Stimulated activated CD8-positive, alpha-beta memory T cell treated with anti-CD3 and anti-CD28 coated beads, Interleukin-4, amount 100 ng/mL, for 4 hours (primary cell): ENCODE data around the gene KRT80.

Experiments used
- DNase-seq, 2 donors: peaks; one replicate each; pipeline ENCODE4 v3.0.0-alpha.2; 2020; ENCODE audit warnings: low read depth in 2 of 2, low spot score in 1 of 2

Gene KRT80

DNA sequence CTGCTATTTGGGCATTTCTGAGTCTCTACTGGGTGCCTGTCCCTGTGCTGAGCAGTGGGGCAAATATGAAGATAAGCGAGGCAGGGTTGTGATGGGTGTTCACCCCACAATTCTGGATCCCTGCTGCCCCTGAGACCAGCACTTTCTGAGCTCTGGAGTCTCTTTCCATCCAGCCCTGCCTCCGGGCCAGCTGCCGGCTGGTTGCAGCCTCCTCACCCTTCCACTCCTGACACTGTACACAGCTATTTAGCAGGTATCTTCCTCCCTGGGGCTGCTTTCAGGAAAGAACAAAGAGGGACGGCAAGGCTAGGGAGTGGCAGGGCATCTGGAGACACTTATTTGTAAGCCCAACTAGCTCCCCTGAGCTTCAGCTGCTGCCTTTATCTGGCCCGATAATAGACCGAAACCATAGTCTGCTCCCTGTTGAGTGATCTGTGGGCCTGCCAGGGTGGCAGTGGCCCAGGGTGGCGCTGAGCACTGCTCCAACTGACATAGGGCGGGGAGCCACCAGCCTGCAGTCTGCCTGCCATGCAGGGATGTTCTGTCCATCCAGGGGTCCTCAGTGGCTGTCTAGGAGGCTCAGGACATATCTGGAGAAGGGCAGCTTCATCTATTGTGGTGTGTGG is 7.6 kb upstream of the KRT80 start:
- DNase-seq = no peak

DNA sequence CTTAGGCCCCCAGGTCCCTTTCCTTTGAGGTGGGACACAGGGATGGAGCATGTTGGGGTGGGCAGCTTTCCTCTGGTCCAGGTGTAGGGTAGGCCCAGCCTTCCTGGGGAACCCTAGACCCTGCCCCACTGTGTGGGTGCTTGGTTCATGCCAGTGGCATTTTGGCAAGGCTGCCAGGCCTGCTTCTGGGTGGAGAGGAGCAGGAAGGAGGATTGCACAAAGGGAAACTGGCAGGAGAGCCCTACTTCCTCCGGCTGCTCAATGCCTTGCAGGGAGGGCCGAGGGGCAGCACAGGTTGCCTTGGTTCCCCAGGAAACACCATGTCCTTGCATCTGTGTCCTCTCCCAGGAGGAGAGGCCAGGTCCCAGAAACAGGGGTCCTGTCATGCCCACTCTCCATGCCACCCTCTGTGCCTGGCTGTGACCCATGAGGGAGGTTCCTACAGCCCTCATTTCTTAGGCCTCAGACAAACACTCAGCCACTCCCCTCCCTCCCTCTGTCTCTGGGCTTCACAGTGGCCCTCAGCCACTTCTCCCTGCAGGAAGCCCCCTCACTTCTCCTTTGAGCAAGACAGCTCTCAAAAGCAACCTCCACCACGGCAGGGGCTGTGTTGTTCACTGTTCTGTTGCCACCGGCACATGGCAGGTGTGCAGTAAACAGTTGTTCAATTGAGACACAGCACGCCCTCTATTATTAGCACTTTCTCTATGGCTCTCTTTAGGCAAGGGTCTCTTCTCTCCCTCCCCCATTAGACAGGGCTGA is 6.8 kb upstream of the KRT80 start:
- no peak for DNase-seq

DNA sequence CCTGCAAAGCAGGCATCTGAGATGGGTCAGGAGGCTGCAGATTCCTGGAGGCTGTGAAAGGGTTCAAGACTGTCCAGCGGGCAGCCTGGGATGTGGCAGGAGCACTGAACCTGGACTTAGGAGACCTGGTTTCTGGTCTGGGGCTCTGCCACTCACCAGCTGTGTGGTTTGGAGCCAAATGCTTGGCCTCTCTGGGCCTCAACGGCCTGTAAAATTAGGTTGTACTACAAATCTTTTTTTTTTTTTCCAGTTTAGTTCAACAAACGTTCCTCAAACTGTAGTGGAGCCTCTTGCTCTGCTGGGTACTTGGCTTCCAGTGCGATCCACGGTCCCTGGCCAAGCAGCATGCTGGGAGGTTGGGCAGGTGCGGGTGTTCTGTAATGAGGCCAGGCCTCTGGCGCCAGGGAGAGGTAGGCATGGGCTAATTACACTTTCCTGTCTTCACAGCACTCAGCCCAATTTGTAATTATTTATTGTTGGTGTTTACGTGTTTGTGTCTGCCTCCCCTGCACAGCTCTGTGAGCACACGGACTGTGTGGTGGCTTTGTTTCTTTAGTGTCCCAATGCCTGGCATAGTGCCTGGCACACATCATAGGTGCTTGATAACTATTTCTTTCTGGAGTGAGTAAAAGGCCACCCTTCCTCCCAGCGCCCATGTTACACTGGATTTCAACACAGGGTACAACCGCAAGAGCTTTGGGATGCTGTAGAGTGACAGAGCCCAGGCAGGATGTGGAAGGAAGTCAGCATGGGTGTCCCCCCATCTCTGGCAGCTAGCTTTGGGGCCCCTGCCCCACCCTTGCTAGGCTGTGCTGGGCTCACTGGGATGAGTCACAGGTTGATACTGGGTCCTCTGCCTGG is 5.8 kb upstream of the KRT80 start:
- DNase-seq = no peak

DNA sequence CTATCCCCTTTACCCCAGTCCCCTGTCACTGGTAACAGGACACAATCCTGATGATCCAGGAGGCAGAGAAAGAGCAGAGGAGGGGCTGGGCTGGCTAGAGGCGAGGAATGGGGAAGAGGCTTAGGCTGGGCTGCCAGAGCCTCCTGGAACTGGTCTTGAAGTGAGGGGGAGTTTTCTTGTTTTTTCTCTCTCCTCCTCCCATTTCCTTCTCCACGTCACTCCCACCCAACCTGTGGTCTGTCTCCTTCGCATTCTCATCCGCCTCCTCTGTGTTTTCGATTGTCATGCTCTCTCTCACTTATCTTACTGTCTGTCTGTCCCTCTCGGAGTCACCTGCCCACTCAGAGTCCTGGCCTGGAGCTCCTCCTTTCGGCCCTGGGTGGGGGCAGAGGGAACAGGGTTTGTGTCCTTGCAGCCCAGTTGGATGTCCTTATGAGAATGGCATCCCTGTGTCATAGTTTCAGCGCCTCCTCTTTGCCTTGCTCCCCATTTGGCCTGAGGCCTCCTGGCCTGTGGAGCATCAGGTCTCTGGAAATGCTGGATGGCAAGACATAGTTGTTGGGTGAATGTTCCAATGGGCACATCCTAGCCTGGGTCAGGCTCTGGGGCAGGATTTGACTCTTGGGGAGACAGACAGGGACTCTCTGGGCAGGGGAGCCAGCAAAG is 3.4 kb upstream of the KRT80 start:
- DNase-seq = no peak

DNA sequence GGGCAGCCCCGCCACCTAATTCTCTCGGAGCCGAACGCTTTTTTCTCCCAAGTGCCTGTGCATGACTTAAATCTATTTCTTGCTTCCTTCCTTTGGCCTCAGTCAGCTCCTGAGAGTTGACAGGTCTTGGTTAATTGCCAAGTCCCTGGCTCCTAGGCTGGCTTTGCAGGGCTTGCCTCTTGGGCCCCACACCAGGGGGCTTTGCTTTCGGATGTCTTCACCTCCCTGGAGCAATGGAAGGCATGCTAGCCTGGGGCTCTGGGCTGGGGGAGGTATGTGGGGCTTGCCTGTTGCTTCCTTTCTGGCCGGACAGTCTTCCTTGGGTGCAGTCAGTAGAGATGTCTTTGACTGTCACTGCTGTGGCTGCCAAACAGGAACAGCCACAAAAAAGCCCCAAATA is 2.2 kb upstream of the KRT80 start:
- no peak for DNase-seq

DNA sequence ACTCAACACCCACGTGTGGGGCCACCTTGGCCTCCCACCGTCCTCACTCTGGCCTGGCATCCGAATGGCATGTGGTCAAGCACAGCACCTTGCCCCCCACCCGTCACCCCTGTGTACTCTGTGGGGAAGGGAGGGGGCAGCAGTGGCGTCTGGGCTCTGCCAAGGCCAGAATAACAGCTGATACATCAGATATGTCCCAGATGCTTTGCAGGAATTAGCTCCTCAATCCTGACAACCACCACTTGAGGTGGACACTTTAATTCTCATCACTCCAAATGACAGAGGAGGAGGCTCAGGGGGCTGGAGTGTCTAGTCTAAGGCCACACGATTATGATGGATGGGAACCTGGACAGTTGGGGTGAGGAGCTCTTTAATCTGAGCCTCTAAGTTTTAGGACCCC is 1.7 kb upstream of the KRT80 start:
- DNase-seq = no peak

DNA sequence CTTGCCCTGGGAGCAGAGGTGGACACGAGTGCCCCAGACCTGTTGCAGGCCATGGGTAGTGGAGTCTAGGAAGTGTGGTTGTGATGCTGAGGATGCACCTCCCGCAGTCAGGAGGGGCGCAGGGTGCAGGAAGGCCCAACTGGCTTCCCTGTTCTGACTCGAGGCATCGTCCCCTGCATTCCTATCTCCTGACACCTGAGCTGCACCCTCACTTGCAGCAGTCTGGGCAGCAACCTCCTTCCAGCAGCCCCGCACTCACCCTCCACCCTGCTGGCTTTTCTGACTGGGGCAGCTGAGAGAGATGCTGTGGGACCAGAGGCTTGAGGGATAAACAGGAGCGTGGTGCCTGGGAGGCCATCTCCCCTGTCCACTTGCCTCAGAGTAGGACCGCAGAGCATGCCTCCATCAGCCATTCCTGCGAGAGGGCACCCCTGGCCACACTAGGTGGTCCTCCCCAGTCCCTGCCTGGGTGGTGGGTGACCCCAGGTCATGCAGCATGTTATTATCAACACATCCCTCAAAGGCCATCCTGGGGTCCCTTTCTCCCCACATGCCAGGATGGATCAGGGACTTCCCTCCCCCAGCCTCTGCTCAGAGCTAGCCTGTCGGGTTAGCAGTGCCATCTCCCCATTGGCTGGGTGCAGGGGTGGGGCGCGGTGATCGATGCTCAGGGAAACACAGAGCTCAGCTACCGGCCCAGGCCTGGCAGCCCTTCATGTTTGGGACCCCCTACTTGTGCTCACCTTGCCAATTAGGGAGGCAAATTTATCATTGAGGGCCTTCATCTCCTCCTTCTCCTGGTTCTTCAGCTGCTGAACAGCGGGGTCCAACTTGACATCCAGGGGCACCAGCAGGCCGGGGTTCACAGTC is 719 bp downstream of the KRT80 start:
- no peak for DNase-seq

DNA sequence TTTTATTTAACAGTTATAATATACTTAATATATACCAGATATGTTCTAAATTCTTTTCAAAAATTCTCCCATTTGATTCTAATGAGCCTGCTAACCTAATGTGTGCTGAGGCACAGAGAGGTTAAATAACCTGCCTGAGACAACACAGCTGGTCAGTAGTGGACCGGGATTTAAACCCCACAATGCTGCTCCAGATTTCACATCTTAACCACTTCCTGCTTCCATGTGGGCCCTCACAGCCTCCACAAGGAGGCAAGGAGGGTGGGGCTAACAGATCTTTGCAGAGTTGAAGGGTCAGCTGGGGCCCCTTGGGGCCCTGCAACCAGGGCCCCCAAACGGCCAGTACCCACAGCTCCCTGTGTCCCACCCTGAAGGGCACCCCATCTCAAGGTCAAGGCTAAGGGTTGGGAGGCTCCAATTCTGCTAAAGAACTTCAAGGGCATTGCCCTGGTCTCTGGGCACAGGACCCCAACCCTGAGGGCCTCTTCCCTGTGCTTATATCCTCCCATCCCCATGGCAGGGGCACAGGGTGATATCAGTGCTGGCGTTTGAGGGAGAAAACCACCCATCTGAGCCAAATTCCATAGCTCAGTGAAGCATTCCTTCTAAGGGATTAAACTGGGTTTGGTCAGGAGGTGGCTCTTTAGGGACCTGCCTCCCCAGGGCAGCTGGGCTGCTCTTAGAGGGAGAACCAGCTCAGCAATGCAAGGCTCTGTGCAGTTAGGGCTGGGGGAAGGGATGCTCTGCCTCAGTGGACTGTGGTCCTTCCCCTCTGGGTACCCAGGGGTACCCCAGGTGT is 2.2 kb downstream of the KRT80 start:
- DNase-seq = no peak

DNA sequence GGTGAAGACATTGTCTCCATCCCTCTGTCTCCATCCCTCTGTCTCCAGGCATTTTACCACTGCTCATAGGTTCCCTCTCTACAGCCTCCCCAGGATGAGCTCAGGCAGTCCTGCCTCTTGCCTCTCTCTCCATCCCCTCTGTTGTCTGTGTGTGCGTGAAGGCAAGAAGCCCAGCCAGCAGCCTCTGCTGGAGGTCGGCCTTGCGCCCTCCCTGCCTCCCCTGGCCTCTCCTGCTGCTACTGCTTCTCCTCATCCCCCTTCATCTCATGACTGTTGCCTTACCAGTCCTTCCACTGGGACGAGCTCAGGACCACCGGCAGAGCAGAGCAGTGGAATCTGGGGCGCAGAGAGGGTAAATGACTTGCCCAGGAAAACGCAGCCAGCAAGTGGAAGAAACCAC is 3.2 kb downstream of the KRT80 start:
- no peak for DNase-seq

DNA sequence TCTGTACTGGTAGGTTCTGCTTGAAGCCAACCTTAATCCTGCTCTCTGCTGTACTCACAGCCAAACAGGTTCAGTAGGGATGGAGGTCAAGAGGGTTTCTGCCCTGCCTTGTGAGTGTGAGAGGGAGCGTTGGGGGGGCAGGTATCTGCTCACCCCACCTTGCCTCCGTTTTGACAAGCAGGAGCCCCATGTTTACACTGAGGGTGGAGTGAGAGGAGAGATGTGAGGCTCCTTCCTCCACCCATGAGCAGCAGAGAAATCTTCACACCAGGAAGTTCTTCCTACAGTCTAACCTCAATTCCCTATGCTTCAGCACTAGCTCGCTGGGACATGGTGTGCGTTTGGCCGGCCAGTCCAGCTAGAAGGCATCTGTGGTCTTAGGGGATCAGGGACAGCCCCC is 4.2 kb downstream of the KRT80 start:
- DNase-seq = no peak

DNA sequence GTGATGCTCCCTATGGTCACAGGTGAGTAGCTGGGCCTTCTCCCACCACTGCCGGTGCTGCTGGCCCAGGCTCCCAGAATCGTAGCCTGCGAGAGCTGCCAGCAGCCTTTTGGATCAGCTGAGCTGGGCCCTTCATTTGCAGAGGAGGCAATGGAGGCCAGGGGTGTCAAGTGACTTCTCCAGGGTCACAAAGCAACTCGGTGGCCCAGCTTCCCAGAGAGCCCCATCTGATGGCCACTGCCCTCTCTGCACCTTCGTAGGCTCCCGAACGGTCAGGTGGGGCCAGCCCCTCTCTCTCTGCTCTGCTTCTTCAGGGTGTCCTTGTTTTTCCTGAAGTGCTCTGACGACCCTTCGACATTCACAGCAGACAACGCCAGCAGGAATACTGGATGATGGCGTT is 4.6 kb downstream of the KRT80 start:
- no peak for DNase-seq

DNA sequence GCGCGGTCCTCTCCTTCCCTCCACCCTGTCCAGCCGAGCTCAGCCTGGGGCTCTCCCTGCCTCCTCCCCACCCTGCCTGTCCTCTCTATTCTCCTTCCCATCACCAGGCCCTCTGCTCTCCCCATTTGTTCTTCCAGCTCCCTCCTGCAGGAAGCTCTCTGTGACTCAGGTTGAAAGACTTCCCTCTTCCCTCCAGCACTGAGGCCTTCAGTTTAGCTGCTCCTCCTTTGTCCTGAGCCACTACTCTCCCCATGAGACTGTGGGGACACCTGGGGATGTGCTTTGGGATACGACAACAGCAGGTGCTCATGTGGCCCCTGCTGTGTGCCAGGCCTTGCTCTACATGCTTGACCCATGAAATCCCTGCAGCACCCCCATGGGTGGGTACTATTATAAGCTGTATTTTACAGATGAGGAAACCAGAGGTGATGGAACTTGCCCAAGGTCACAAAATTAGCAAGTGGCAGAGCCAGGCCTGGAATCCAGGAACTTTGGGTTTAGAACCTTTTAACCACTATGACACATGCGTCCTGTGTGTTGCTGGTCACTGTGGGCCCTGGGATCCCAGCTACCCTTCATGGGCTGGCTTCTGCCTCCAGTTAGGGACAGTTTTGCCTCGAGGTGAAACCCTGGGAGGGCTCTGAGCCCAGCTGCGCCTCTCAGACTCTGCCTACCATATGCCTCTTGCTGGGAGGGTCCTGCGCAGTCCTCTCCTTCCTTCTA is 5.5 kb downstream of the KRT80 start:
- DNase-seq = no peak

DNA sequence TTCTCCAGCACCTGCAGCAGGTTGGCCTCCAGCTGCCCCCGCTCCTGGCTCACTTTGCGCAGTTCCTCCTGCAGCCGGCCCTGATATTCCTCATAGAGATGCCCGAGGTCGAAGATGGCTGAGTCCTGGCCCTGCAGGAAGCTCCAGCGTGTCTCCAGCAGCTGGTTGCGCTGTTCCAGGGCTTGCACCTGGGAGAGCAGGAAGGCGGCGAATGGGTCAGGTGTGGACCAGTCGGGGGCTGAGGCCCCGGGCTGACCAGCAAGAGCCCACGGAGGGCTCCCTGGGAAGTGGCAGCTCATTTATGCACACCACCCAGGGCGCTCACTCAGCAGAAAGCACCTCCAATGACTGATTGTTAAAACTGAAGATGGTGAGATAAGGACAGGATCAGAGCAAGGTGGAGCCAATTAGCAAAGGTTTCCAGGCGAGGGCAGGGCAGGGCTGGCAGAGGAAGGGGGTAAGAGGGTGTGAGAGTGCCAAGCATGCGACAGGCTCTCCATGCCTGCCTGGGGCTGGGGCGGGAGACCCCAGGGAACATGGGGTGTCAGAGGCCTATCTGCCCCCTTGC is 6.3 kb downstream of the KRT80 start:
- no peak for DNase-seq

DNA sequence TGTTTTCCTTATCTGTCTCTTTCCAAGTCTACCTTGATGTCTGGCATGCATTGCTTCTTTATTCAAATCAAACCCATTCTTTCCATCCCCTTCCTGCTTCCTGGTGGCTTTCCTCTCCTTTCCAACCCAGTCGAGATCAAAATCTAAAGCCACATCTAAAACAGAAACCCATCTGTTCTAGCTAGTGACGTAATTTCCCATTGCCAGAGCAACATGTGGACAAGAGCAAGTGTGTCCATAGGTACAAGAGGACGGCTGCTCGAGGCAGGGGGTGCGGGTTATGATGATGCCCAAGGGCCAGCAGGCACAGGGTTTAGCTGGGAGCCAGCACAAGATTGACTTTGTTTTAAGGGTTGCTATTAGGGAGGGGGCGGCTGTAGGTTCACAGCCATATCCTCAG is 7.0 kb downstream of the KRT80 start:
- DNase-seq = no peak

DNA sequence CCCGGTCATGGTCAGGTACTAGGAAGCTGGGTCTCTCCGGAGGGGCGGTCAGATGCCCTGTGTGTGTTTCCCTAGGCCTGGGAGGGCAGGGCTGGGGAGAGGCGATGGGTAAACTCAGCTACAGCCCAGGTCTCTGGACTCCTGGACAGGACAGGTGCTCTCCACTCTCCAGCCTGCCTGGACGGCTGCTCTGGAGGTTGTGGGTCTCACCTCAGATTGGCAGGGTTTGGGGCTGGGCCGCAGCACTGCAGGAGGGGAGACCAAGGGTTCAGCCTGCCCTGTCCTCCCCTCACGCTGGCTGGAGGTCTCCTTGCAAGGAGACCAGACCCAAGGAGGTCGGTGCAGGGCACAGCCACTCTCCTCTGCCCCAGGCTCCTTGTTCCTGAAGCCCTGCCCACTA is 7.8 kb downstream of the KRT80 start:
- DNase-seq = no peak

DNA sequence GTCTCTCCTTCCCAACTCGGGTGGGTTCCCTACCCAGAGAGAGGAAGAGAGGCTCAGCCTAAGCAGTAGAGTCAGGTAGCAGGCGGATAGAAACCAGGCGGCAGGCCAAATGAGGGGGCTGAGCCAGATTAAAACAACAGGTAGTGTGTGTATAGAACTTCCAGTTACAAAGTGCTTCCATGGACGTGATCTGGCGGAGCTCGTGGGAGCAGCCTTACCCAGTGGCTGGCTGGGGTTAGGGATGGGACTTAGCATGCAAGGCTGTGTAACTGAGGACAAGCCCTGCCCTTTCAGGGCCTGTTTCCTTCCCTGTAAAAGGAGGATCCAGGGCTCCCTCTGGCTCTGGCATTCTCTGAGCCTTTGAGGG is 8.3 kb downstream of the KRT80 start:
- DNase-seq = no peak

DNA sequence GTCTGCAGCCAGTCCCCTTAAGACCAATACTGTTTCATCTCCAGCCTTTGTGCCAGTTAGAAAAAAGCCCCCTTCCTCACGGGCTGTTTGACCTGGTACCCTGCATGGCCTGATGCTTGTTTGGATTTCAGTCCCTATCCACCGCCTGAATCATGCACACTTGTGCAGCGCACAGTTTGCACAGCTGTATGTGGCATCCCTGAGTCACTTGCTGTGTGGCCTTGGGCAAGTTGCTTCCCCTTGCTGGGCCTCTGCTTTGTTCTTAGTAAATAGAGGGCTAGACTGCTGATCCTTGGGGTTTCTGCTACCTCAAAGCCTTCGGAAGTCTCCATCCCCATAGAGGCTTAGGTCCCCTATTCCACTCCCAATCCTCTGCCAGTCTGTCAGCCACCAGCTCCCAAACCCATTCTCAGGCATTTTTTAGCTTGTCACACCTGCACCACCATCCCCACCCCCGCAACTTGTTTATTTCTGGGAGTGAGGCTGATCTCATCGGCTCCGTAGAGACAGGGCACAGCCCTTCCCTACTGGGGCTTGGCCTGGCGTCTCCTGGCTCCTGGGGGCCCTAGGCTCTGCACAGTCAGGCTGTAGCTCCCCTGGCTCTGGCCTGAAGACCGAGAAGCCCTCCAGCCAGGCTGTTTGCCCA is 8.8 kb downstream of the KRT80 start:
- DNase-seq = no peak

DNA sequence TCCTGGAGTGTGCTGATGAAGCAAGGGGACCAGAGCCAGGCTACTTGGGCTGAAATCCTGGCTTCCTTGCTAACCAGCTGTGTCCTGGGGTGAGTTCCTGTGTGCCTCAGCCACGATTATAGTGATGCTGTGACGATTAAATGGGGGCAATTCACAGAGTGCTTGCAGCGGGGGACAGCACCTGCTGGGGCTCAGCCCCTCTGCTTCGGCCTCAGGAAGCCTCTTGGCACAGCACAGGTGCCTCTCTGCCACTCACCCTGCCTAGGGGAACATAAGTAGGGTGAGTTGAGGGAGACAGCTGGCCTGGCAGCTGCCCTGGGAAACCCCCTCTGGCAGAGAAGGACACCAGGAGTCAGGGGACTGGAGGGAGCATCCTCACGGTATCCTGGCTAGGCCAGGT is 9.4 kb downstream of the KRT80 start:
- DNase-seq = no peak
